Measurements from ENCODE around the gene BACE1. TPM values are rescaled to one million over a fixed set of nuclear protein-coding genes. Genes with fewer than 3 reads are reported as not detected.

The BACE1 gene
- total RNA-seq (10 to 100 TPM; 14.0 to 21.8 TPM), polyA plus RNA-seq (10 to 100 TPM in 1 of 2 donors, 1 to 10 TPM in 1; 7.3 to 14.3 TPM)

- Histone ChIP-seq H3K4me1 (ENCODE audit: control insufficient read depth in 4 of 4, insufficient read depth in 4 of 4, low read length in 3 of 4) (peaks cover 8 to 29% (median 19%) of the 10 kb centered on the region in 4 donors), H3K27me3 (ENCODE audit: control insufficient read depth in 4 of 4, insufficient read depth in 4 of 4, low read length in 3 of 4) (no peaks in the 10 kb centered on the region), H3K4me3 (ENCODE audit: low read depth in 1 of 3, low read length in 3 of 3) (peak within 1 kb of the TSS; percentile 81 to 97 (median 96)), H3K9ac (ENCODE audit: low read depth in 1 of 2, low read length in 2 of 2) (peak within 1 kb of the TSS; percentile 84 to 88), H3K9me3 (ENCODE audit: control insufficient read depth in 4 of 4, low read length in 3 of 4) (no peaks in the 10 kb centered on the region), H3K36me3 (ENCODE audit: control insufficient read depth in 4 of 4, insufficient read depth in 3 of 4, low read depth in 1 of 4, low read length in 3 of 4) (no peaks in the 10 kb centered on the region), H3K27ac (ENCODE audit: low read depth in 1 of 2, low read length in 2 of 2) (peak within 1 kb of the TSS; percentile 32 to 71)
- no peak for TF ChIP-seq FOXA1 (IDR thresholded peaks at IDR 0.05)
- TF ChIP-seq RAD21 (IDR thresholded peaks at IDR 0.05): peak; percentile 70 to 74
- peak; percentile 39 for TF ChIP-seq TAF1 (conservative IDR thresholded peaks at IDR 0.05)
- TF ChIP-seq HNF4A (conservative IDR thresholded peaks at IDR 0.05): peak; percentile 87 to 90
- no peak for TF ChIP-seq MAX (IDR thresholded peaks at IDR 0.05)
- TF ChIP-seq YY1 (IDR thresholded peaks at IDR 0.05): peak; percentile 68
- no peak for TF ChIP-seq EGR1 (IDR thresholded peaks at IDR 0.05; ENCODE audit: low read depth in 2 of 2)
- TF ChIP-seq HNF4G (IDR thresholded peaks at IDR 0.05): peak; percentile 54
- TF ChIP-seq NR2F2 (IDR thresholded peaks at IDR 0.05): no peak
- TF ChIP-seq RXRA (IDR thresholded peaks at IDR 0.05): peak; percentile 15 to 20
- TF ChIP-seq ATF3 (IDR thresholded peaks at IDR 0.05): no peak
- no peak for TF ChIP-seq ZBTB33 (IDR thresholded peaks at IDR 0.05)
- peak; percentile 70 for TF ChIP-seq REST (IDR thresholded peaks at IDR 0.05)
- TF ChIP-seq SP1 (IDR thresholded peaks at IDR 0.05): peak; percentile 54
- TF ChIP-seq GABPA (IDR thresholded peaks at IDR 0.05 in 1 of 2, conservative IDR thresholded peaks at IDR 0.05 in 1 of 2): peak in 1 of 2 donors; percentile 87
- no peak for TF ChIP-seq FOXA2 (IDR thresholded peaks at IDR 0.05)
- no peak for TF ChIP-seq CTCF (IDR thresholded peaks at IDR 0.05; ENCODE audit: low read depth, low read length, missing input control)
- TF ChIP-seq JUND (IDR thresholded peaks at IDR 0.05): no peak
- WGBS: 4% methylated on average over 29 of the region's 29 CpGs
- peak; percentile 67 for DNase-seq (ENCODE audit: low spot score)
Observed at GRCh38 chr11:117316197-117316961, at the start of gene BACE1. TSS of gene BACE1 (minus strand) at chr11:117316256. CDS start at chr11:117315795, 461 bp downstream.
